HG03064 (cell line): ENCODE results near the gene PRKAA1.
A peak's percentile ranks its signal among the peaks of the same experiment; 100 is the strongest.

ENCODE experiments used
- ATAC-seq: cut with Tn5 transposase; IDR thresholded peaks from one replicate; pipeline ENCODE4 v1.9.1; 2021; ENCODE audit warnings: low read depth; ENCODE audit not compliant: unreplicated experiment

Gene PRKAA1

GRCh38 chr5:40784027-40784653 lies 14.0 kb downstream of the PRKAA1 start:
- ATAC-seq, result no peak

- ATAC-seq, result no peak
Observed at GRCh38 chr5:40781843-40782409, 16.2 kb downstream of the PRKAA1 start.

GRCh38 chr5:40780858-40781257 lies 17.3 kb downstream of the PRKAA1 start:
- ATAC-seq, result no peak

GRCh38 chr5:40780199-40780598 lies 18.0 kb downstream of the PRKAA1 start:
- no peak for ATAC-seq

GRCh38 chr5:40779561-40779960 lies 18.6 kb downstream of the PRKAA1 start:
- ATAC-seq, result no peak

GRCh38 chr5:40778133-40778532 lies 20.0 kb downstream of the PRKAA1 start:
- no peak for ATAC-seq

GRCh38 chr5:40776658-40776977 lies 21.6 kb downstream of the PRKAA1 start:
- no peak for ATAC-seq

- ATAC-seq, result no peak
Observed at GRCh38 chr5:40775846-40776657, 22.1 kb downstream of the PRKAA1 start.

GRCh38 chr5:40775085-40775845 lies 22.9 kb downstream of the PRKAA1 start:
- ATAC-seq, result no peak

GRCh38 chr5:40774623-40775022 lies 23.6 kb downstream of the PRKAA1 start:
- ATAC-seq, result no peak

- no peak for ATAC-seq
Observed at GRCh38 chr5:40770764-40771163, 27.4 kb downstream of the PRKAA1 start.

GRCh38 chr5:40762705-40763104 lies 35.5 kb downstream of the PRKAA1 start:
- no peak for ATAC-seq

GRCh38 chr5:40757400-40757799 lies 40.8 kb downstream of the PRKAA1 start:
- ATAC-seq, result no peak

- peak; percentile 81 for ATAC-seq
Observed at GRCh38 chr5:40755407-40756365, 42.5 kb downstream of the PRKAA1 start, which contains the start of gene TTC33. Gene TTC33, minus strand, starts transcription at chr5:40755961. Its CDS starts 8,943 bp downstream, at chr5:40747018.

- peak; percentile 83 for ATAC-seq
Observed at GRCh38 chr5:40755093-40755406, 43.1 kb downstream of the PRKAA1 start.

- ATAC-seq, result peak; percentile 11
Observed at GRCh38 chr5:40754381-40755092, 43.6 kb downstream of the PRKAA1 start.

- ATAC-seq, result no peak
Observed at GRCh38 chr5:40746703-40747102, 51.5 kb downstream of the PRKAA1 start.

GRCh38 chr5:40743771-40744170 lies 54.4 kb downstream of the PRKAA1 start:
- no peak for ATAC-seq

- ATAC-seq, result no peak
Observed at GRCh38 chr5:40738502-40738901, 59.7 kb downstream of the PRKAA1 start.
